Psoas muscle (tissue), 8 donors: ENCODE measurements around the gene USE1. TPM values are rescaled to one million over a fixed set of nuclear protein-coding genes. Genes with fewer than 3 reads are reported as not detected.

Experiments used
- ATAC-seq, 4 donors: fragments of 200-7000 bp; cut with Tn5 transposase; one replicate each; pipeline ENCODE4 v1.9.1; 2020; ENCODE audit warnings: moderate library complexity in 3 of 4, mild to moderate bottlenecking in 2 of 4
- DNase-seq, 2 donors: peaks; one replicate each; pipeline ENCODE4 v3.0.0-alpha.2; 2020
- H3K27ac ChIP-seq: fragments of 200-600 bp; one replicate; pipeline ENCODE4 v1.8.0; 2022
- H3K27me3 ChIP-seq, 3 donors: fragments of 200-600 bp in 1 of 3; one replicate each; pipeline versions ENCODE4 v1.6.1 to v1.8.0; 2013 to 2022; ENCODE audit warnings: low read length in 2 of 3, mild to moderate bottlenecking in 2 of 3, moderate library complexity in 1 of 3; ENCODE audit not compliant: insufficient read depth in 3 of 3
- H3K36me3 ChIP-seq, 2 donors: fragments of 200-600 bp in 1 of 2; one replicate each; pipeline versions ENCODE4 v1.6.1 to v1.8.0; 2013 to 2022; ENCODE audit warnings: low read depth in 1 of 2, mild to moderate bottlenecking in 1 of 2, moderate library complexity in 1 of 2; ENCODE audit not compliant: insufficient read depth in 1 of 2
- H3K4me1 ChIP-seq: fragments of 200-600 bp; one replicate; pipeline ENCODE4 v1.8.0; 2022
- H3K4me3 ChIP-seq: fragments of 200-600 bp; one replicate; pipeline ENCODE4 v1.8.0; 2022; ENCODE audit warnings: mild to moderate bottlenecking
- H3K9me3 ChIP-seq: fragments of 200-600 bp; one replicate; pipeline ENCODE4 v1.8.0; 2022
- WGBS, 3 donors: extraction: QIAGEN DNeasy Blood & Tissue Kit; methylation state at CpG; one replicate each; pipeline versions ENCODE4 v1.1.6 to v1.1.7; 2013; 5-methylcytosine and 5-hydroxymethylcytosine counted together
- intact Hi-C, 2 donors: fragments of 100-400 bp; cut with DNase I; formaldehyde crosslinking; loops; one replicate each; pipeline versions ENCODE4 v1.11.0 to v1.14.2; 2022
- polyA plus RNA-seq, 3 donors: library from polyadenylated mRNA; stranded (reverse); fragments of 200-250 nt; gene quantifications; one replicate each; pipeline ENCODE4 v1.2.3, GENCODE V29; 2013
- total RNA-seq, 4 donors: library from RNA; stranded (reverse); fragmentation: NEBNext Ultra II Directional in 2 of 4; extraction: Animal tissue kit (Norgen Biotek cat#: 25700) in 2 of 4; gene quantifications; one replicate each; pipeline versions ENCODE4 v1.2.1 to v1.2.4, GENCODE V29; 2021 to 2023
- TF ChIP-seq, protein P1 (sequence below): fragments of 200-600 bp; IDR thresholded peaks from one replicate; pipeline ENCODE4 v1.8.0; 2022; ENCODE audit warnings: antibody characterized with exemption
- donor health status: healthy with polysubstance abuse.
- donor health status: DM: no; HTN: no; CAD: no; lungs with moderate emphysema.
- donor health status: Bipolar disorder and iron deficiency.
- donor health status: healthy.
- donor health status: DM: yes; HTN: yes; CAD: no.
- donor health status: DM: no; HTN: no; CAD: no.
- donor health status: DM: no; HTN: no; CAD: no.
- donor health status: DM: yes; HTN: yes; CAD: no.

Gene USE1
- total and polyA plus RNA-seq, 7 donors = 25.5 to 83.0 (median 41.2) TPM

GRCh38 chr19:17172624-17173345, 42.4 kb upstream of the USE1 start:
- TF ChIP-seq, protein P1, sequence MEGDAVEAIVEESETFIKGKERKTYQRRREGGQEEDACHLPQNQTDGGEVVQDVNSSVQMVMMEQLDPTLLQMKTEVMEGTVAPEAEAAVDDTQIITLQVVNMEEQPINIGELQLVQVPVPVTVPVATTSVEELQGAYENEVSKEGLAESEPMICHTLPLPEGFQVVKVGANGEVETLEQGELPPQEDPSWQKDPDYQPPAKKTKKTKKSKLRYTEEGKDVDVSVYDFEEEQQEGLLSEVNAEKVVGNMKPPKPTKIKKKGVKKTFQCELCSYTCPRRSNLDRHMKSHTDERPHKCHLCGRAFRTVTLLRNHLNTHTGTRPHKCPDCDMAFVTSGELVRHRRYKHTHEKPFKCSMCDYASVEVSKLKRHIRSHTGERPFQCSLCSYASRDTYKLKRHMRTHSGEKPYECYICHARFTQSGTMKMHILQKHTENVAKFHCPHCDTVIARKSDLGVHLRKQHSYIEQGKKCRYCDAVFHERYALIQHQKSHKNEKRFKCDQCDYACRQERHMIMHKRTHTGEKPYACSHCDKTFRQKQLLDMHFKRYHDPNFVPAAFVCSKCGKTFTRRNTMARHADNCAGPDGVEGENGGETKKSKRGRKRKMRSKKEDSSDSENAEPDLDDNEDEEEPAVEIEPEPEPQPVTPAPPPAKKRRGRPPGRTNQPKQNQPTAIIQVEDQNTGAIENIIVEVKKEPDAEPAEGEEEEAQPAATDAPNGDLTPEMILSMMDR = no peak
- peaks cover 2 to 71% of the 10 kb centered on the region in 2 donors for H3K36me3 ChIP-seq
- H3K4me3 ChIP-seq = no peak overlapping the region
- no peaks in the 10 kb centered on the region for H3K9me3 ChIP-seq
- DNase-seq (no peak), ATAC-seq (no peak)
- H3K4me1 ChIP-seq = no peaks in the 10 kb centered on the region
- intact Hi-C loops = no loop called here
- no peaks in the 10 kb centered on the region for H3K27me3 ChIP-seq
- 90 to 94% (median 93%) methylated on average over 33 of the region's 33 CpGs for WGBS, 3 donors
- no peak overlapping the region for H3K27ac ChIP-seq

DNA sequence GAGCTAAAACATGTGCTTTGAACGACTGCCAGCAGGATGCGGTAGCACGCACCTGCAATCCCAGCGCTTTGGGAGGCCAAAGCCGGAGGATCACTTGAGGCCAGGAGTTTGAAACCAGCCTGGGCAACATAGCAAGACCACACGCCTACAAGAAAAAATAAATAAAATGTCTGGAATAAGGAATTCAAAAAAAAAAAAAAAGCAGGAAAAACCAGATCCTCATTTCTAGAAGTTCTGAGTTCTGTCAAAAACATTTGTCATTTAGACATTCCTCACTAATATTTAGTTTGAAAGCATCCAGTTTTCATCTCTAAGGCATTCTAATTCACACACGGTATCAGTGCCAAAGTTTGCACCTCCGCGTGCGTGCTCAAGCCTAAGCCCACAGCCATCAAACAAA, 36.9 kb upstream of the USE1 start:
- no peak for DNase-seq
- intact Hi-C loops = no loop called here
- 92 to 97% (median 95%) methylated on average over 10 of the region's 10 CpGs for WGBS, 3 donors
- ATAC-seq = no peak
- TF ChIP-seq, protein P1 = no peak
- no peaks in the 10 kb centered on the region for H3K9me3 ChIP-seq
- H3K27me3 ChIP-seq = no peaks in the 10 kb centered on the region
- H3K4me1 ChIP-seq = no peaks in the 10 kb centered on the region
- H3K27ac ChIP-seq = no peak overlapping the region
- H3K4me3 ChIP-seq = no peak overlapping the region
- H3K36me3 ChIP-seq = peaks cover 3 to 39% of the 10 kb centered on the region in 2 donors

- no peaks in the 10 kb centered on the region for H3K9me3 ChIP-seq
- intact Hi-C loops = no loop called here
- H3K27me3 ChIP-seq = no peaks in the 10 kb centered on the region
- no peak overlapping the region for H3K4me3 ChIP-seq
- TF ChIP-seq, protein P1 = no peak
- ATAC-seq (no peak), DNase-seq (no peak)
- 73 to 80% (median 74%) methylated on average over 22 of the region's 22 CpGs for WGBS, 3 donors
- H3K27ac ChIP-seq = no peak overlapping the region
- peaks cover 3 to 49% of the 10 kb centered on the region in 2 donors for H3K36me3 ChIP-seq
- H3K4me1 ChIP-seq = no peaks in the 10 kb centered on the region
These were observed 34.0 kb upstream of the USE1 start for GRCh38 chr19:17180997-17181702.

GRCh38 chr19:17183271-17183761, 31.8 kb upstream of the USE1 start:
- H3K27ac ChIP-seq = no peak overlapping the region
- no peaks in the 10 kb centered on the region for H3K27me3 ChIP-seq
- 87 to 95% (median 89%) methylated on average over 14 of the region's 14 CpGs for WGBS, 3 donors
- no peaks in the 10 kb centered on the region for H3K9me3 ChIP-seq
- TF ChIP-seq, protein P1 = no peak
- peaks cover 3 to 47% of the 10 kb centered on the region in 2 donors for H3K36me3 ChIP-seq
- no peak for ATAC-seq
- no peak overlapping the region for H3K4me3 ChIP-seq
- no peaks in the 10 kb centered on the region for H3K4me1 ChIP-seq
- intact Hi-C loops = no loop called here
- DNase-seq = no peak
